HFFc6 (cell line): ENCODE data around the gene MUS81. TPM values are rescaled to one million over a fixed set of nuclear protein-coding genes. Genes with fewer than 3 reads are reported as not detected.

Experiments
- DNase-seq: peaks from one replicate; pipeline ENCODE4 v3.0.0-alpha.2; 2018
- H3K27ac Mint-ChIP-seq: 2 replicates; pipeline ENCODE4 v1.8.0; 2020; ENCODE audit warnings: mild to moderate bottlenecking, mixed read lengths
- H3K27me3 Mint-ChIP-seq: 2 replicates; pipeline ENCODE4 v1.8.0; 2021; ENCODE audit warnings: mild to moderate bottlenecking, moderate library complexity, mixed read lengths; ENCODE audit not compliant: insufficient read depth
- H3K36me3 Mint-ChIP-seq: 2 replicates; pipeline ENCODE4 v1.8.0; 2021; ENCODE audit warnings: low read depth, mixed read lengths
- H3K4me1 Mint-ChIP-seq: 2 replicates; pipeline ENCODE4 v1.8.0; 2020; ENCODE audit warnings: low read depth, mixed read lengths
- H3K4me3 Mint-ChIP-seq: 2 replicates; pipeline ENCODE4 v1.8.0; 2020; ENCODE audit warnings: mild to moderate bottlenecking, moderate library complexity, mixed read lengths
- H3K9me3 Mint-ChIP-seq: 2 replicates; pipeline ENCODE4 v1.8.0; 2020; ENCODE audit warnings: mild to moderate bottlenecking, mixed read lengths
- total RNA-seq, 6 experiments: library from RNA; stranded (reverse); fragmentation: NEBNext Ultra II Directional; extraction: Animal tissue kit (Norgen Biotek cat#: 25700); gene quantifications; 2 replicates in 1 of 6; 3 replicates in 5 of 6; pipeline ENCODE4 v1.2.3, GENCODE V29; 2021
- TF ChIP-seq, protein P1 (sequence below): fragments of 200-600 bp; sonication (generic); IDR thresholded peaks from 2 replicates; pipeline ENCODE4 v1.5.0; 2021; ENCODE audit warnings: antibody characterized with exemption, mild to moderate bottlenecking

Gene MUS81
- total RNA-seq, 6 experiments from 2014 or later = 38.4 to 47.9 (median 43.1) TPM

DNA sequence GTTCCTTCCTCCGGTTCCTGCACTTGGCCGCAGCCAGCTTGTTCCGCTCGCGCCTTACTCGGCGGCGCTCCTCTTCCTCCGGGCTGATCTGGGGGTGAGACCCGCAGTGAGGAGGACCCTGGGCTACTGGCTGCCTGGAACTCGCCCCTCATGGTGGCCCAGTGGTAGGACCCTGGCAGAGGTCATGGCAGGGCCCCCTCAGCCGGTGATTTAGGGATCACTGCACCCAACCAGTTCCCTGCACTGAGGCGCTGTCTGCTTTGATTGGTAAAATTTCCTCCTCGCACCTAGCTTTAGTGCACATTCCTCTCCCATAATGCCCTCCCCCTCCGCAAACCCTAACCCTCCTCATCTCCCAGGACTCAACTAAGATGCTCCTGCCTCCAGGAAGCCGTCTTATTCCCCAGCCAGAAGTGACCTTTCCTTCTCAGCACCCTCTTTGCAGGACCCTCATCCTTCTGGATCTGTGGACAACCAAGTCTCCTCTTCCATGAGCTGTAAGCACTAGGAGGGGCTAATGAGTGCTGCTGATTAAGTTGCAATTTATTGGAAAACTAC is 33.9 kb downstream of the MUS81 start:
- Mint-ChIP-seq H3K4me3 (peak overlapping the region; percentile 97), H3K4me1 (peaks cover 70% of the 10 kb centered on the region), H3K9me3 (peaks cover 25% of the 10 kb centered on the region), H3K27ac (peak overlapping the region; percentile 99), H3K36me3 (peaks cover 64% of the 10 kb centered on the region), H3K27me3 (peaks cover 93% of the 10 kb centered on the region)
- DNase-seq = no peak
- TF ChIP-seq, protein P1, sequence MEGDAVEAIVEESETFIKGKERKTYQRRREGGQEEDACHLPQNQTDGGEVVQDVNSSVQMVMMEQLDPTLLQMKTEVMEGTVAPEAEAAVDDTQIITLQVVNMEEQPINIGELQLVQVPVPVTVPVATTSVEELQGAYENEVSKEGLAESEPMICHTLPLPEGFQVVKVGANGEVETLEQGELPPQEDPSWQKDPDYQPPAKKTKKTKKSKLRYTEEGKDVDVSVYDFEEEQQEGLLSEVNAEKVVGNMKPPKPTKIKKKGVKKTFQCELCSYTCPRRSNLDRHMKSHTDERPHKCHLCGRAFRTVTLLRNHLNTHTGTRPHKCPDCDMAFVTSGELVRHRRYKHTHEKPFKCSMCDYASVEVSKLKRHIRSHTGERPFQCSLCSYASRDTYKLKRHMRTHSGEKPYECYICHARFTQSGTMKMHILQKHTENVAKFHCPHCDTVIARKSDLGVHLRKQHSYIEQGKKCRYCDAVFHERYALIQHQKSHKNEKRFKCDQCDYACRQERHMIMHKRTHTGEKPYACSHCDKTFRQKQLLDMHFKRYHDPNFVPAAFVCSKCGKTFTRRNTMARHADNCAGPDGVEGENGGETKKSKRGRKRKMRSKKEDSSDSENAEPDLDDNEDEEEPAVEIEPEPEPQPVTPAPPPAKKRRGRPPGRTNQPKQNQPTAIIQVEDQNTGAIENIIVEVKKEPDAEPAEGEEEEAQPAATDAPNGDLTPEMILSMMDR = 0 out of 2 replicates have a peak, but pooled peaks have one; percentile 18

DNA sequence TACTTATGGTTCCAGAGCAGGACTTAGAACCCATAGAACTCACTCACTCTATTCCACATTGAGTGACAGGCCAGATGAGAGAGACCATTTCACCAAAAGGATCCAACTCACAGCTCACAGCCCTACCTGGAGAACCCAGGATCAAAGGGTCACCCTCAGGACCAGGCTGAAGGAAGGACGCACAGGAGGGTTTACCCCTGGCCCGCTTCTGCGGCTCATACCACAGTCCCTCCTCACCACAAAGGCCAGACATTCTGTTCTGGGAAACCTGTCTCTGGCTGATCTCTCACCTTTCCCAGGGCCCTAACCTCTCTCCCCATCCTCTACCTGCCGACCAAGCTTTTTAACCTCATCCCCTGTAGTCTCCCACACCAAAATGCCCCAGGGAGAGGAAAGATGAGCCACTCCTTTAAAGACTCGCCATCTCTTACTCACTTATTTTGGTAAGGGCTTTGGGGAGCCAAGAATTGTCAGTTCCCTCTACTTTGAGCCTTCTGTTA is 35.3 kb downstream of the MUS81 start:
- TF ChIP-seq, protein P1 = no peak
- peaks cover 85% of the 10 kb centered on the region for H3K27me3 Mint-ChIP-seq
- peaks cover 18% of the 10 kb centered on the region for H3K9me3 Mint-ChIP-seq
- H3K4me3 Mint-ChIP-seq = peak overlapping the region; percentile 97
- no peak for DNase-seq
- H3K4me1 Mint-ChIP-seq = peaks cover 57% of the 10 kb centered on the region
- H3K36me3 Mint-ChIP-seq = peaks cover 59% of the 10 kb centered on the region
- H3K27ac Mint-ChIP-seq = peak overlapping the region; percentile 99

DNA sequence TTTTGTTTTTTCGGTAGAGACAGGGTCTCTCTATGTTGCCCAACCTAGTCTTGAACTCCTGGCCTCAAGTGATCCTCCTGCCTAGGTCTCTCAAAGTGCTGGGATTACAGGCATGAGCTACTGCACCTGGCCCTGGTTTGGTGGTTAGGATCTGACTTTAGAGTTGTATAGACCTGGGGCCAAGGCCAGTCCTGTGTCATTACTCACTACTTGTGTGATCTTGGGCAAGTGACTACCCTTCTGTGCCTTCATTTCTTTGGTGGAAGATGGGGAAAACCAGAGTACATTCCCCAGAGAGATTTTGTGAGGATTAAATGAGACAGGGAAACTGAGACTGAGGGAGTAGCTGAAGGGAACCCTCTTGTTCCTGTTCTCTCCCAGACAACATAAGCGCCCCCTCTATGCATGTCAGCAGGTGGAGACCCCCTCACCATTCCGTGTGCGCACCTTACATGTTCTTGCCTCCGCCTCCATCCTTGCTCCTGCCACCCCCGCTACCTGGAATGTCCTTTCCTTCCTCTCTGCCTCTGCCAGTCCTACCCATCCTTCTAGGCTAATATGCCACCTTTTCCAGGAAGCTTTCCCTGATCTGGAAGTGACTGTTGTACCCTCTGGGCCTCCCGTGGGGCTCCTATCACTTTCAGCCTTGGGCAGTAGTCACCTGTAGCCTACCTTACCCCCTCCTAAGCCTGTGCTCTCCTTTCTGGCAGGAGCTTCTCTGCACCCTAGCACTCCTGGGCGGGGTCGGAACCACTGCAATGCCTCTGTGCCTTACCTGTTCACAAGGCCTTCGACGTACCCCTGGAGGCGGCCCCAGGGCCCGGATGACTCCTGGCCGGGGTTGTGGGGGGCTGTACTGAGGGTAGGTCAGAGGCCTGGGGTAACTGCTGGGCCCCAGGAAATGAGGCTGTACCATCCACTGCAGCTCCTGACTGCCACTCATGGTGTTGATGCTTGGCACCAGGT is 36.1 kb downstream of the MUS81 start:
- TF ChIP-seq, protein P1 = no peak
- Mint-ChIP-seq H3K4me3 (peak overlapping the region; percentile 97), H3K27me3 (peaks cover 79% of the 10 kb centered on the region), H3K27ac (peak overlapping the region; percentile 99), H3K36me3 (peaks cover 59% of the 10 kb centered on the region), H3K4me1 (peaks cover 65% of the 10 kb centered on the region), H3K9me3 (peaks cover 18% of the 10 kb centered on the region)
- no peak for DNase-seq

DNA sequence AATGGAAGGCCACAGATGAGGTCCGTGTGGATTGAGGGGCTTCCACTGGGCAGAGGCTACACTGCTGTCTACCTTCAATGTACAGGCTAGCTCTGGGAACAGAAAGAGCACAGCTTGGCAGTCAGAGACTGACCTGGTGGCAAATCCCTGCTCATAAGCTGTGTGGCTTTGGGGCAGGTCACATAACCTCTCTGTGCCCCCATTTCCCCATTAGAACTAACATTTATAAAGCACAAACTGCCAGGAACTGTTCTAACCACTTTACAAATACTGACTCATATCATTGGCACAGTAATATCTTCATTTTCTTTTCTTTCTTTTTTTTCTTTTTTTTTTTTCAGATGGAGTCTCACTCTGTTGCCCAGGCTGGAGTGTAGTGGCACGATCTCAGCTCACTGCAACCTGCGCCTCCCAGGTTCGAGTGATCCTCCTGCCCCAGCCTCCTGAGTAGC is 36.8 kb downstream of the MUS81 start:
- peak overlapping the region; percentile 97 for H3K4me3 Mint-ChIP-seq
- H3K36me3 Mint-ChIP-seq = peaks cover 59% of the 10 kb centered on the region
- peaks cover 18% of the 10 kb centered on the region for H3K9me3 Mint-ChIP-seq
- H3K27me3 Mint-ChIP-seq = peaks cover 72% of the 10 kb centered on the region
- TF ChIP-seq, protein P1 = no peak
- DNase-seq = no peak
- peak overlapping the region; percentile 99 for H3K27ac Mint-ChIP-seq
- peaks cover 70% of the 10 kb centered on the region for H3K4me1 Mint-ChIP-seq

DNA sequence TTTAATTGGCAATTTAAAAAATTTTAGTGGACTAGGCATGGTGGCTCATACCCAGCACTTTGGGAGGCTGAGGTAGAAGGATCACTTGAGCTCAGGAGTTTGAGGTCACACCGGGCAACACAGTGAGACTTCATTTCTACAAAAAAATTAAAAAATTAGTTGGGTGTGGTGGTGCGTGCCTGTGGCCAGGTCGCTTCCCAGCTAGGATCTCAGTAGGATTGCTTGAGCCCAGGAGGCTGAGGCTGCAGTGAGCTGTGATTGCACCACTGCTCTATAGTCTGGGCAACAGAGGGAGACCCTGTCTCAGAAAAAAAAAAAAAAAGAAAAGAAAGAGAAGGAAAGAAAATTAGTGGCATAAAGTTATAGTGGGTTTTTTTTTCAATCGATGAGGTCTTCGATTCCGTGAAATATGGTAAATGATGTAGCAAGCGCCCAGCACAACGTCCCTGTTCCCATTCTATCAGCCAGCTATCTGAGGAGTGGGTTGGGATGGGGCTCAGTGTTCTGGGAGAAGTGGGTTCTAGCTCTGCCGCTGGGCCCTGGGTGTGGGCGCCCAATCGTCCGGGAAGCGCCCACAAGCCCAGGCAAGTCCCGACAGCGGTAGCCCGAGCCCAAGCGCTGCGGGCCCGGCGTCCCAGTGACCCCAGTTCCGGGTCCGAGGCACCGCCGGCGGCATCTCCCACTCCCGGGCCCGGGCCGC is 38.6 kb downstream of the MUS81 start:
- peaks cover 70% of the 10 kb centered on the region for H3K4me1 Mint-ChIP-seq
- H3K27ac Mint-ChIP-seq = peak overlapping the region; percentile 99
- H3K4me3 Mint-ChIP-seq = peak overlapping the region; percentile 97
- peaks cover 47% of the 10 kb centered on the region for H3K36me3 Mint-ChIP-seq
- H3K27me3 Mint-ChIP-seq = peaks cover 54% of the 10 kb centered on the region
- TF ChIP-seq, protein P1 = no peak
- no peak for DNase-seq
- peaks cover 18% of the 10 kb centered on the region for H3K9me3 Mint-ChIP-seq
